WTC11 (cell line): ENCODE data around the gene ZNF442. TPM values are rescaled to one million over a fixed set of nuclear protein-coding genes. Genes with fewer than 3 reads are reported as not detected.

Source experiments
- ATAC-seq: fragments of 200-7000 bp; cut with Tn5 transposase; 2 replicates; pipeline ENCODE4 v1.10.0; 2021; ENCODE audit warnings: mild to moderate bottlenecking, moderate library complexity
- CTCF ChIA-PET: fragments of 300-600 bp; sonication (Branson Sonifier 250); formaldehyde crosslinking; loops from one replicate; lab custom pipeline; 2021; ENCODE audit warnings: antibody characterized with exemption; lab: Charles Lee
- POLR2A ChIA-PET: fragments of 350-600 bp; sonication (Branson Sonifier 250); formaldehyde crosslinking; loops from one replicate; lab custom pipeline; 2021; ENCODE audit warnings: antibody characterized with exemption; lab: Charles Lee
- DNase-seq: peaks from one replicate; pipeline ENCODE4 v3.0.0; 2021; ENCODE audit warnings: low spot score
- H3K27ac Mint-ChIP-seq: 2 replicates; pipeline ENCODE4 v1.8.0; 2021; ENCODE audit warnings: mixed read lengths
- H3K27me3 Mint-ChIP-seq: 2 replicates; pipeline ENCODE4 v1.8.0; 2021; ENCODE audit warnings: low read depth, mild to moderate bottlenecking, moderate library complexity, mixed read lengths
- H3K36me3 Mint-ChIP-seq: 2 replicates; pipeline ENCODE4 v1.8.0; 2021; ENCODE audit warnings: mixed read lengths
- H3K4me1 Mint-ChIP-seq: 2 replicates; pipeline ENCODE4 v1.8.0; 2022; ENCODE audit warnings: mixed read lengths
- H3K4me3 Mint-ChIP-seq: 2 replicates; pipeline ENCODE4 v1.8.0; 2021; ENCODE audit warnings: mild to moderate bottlenecking, moderate library complexity, mixed read lengths
- H3K9me3 Mint-ChIP-seq: 2 replicates; pipeline ENCODE4 v1.8.0; 2021; ENCODE audit warnings: mixed read lengths
- ATF2 ChIP-seq: sonication (generic); formaldehyde crosslinking; IDR thresholded peaks from 2 replicates; pipeline ENCODE4 v1.8.1; 2022; ENCODE audit warnings: low read depth, missing genetic modification reagents, borderline replicate concordance
- CBFB ChIP-seq: sonication (generic); formaldehyde crosslinking; IDR thresholded peaks from 2 replicates; pipeline ENCODE4 v1.8.1; 2022; ENCODE audit warnings: mild to moderate bottlenecking, low read depth, missing genetic modification reagents
- CREM ChIP-seq: sonication (generic); formaldehyde crosslinking; IDR thresholded peaks from 2 replicates; pipeline ENCODE4 v1.8.1; 2022; ENCODE audit warnings: mild to moderate bottlenecking, missing genetic modification reagents, moderate library complexity
- ERG ChIP-seq: fragments of 250-450 bp; sonication (Bioruptor Pico); IDR thresholded peaks from 2 replicates; pipeline ENCODE4 v1.8.0; 2021; ENCODE audit warnings: mild to moderate bottlenecking
- HMGA2 ChIP-seq: fragments of 250-450 bp; sonication (Bioruptor Pico); IDR thresholded peaks from 2 replicates; pipeline ENCODE4 v1.4.0; 2021; ENCODE audit warnings: mild to moderate bottlenecking, moderate library complexity
- NFE2L1 ChIP-seq: sonication (generic); formaldehyde crosslinking; IDR thresholded peaks from 2 replicates; pipeline ENCODE4 v1.8.1; 2023; ENCODE audit warnings: missing genetic modification reagents
- SOX15 ChIP-seq: fragments of 250-450 bp; sonication (Bioruptor Pico); IDR thresholded peaks from 2 replicates; pipeline ENCODE4 v1.9.0; 2021; ENCODE audit warnings: mild to moderate bottlenecking
- USF1 ChIP-seq: sonication (generic); formaldehyde crosslinking; IDR thresholded peaks from 2 replicates; pipeline ENCODE4 v1.8.0; 2022; ENCODE audit warnings: mild to moderate bottlenecking, missing genetic modification reagents
- ZNF121 ChIP-seq: sonication (generic); formaldehyde crosslinking; IDR thresholded peaks from 2 replicates; pipeline ENCODE4 v1.8.0; 2023; ENCODE audit warnings: missing genetic modification reagents
- ZNF396 ChIP-seq: fragments of 250-450 bp; sonication (Bioruptor Pico); IDR thresholded peaks from 2 replicates; pipeline ENCODE4 v1.8.0; 2021; ENCODE audit warnings: mild to moderate bottlenecking, moderate library complexity, borderline replicate concordance
- ZNF425 ChIP-seq: fragments of 250-450 bp; sonication (Bioruptor Pico); conservative IDR thresholded peaks from 2 replicates; pipeline ENCODE4 v1.9.0; 2021; ENCODE audit warnings: mild to moderate bottlenecking
- total RNA-seq: library from RNA; stranded (reverse); gene quantifications from 3 replicates; pipeline ENCODE4 v1.2.3, GENCODE V29; 2021
- TF ChIP-seq, protein P1 (sequence below): sonication (generic); formaldehyde crosslinking; IDR thresholded peaks from 2 replicates; pipeline ENCODE4 v1.8.0; 2022; ENCODE audit warnings: mild to moderate bottlenecking, missing genetic modification reagents
- TF ChIP-seq, protein P2 (sequence below): sonication (generic); formaldehyde crosslinking; IDR thresholded peaks from 2 replicates; pipeline ENCODE4 v1.8.1; 2023; ENCODE audit warnings: mild to moderate bottlenecking, missing genetic modification reagents

Gene ZNF442
- total RNA-seq, 1 experiment from 2014 or later: 1.9 TPM

DNA sequence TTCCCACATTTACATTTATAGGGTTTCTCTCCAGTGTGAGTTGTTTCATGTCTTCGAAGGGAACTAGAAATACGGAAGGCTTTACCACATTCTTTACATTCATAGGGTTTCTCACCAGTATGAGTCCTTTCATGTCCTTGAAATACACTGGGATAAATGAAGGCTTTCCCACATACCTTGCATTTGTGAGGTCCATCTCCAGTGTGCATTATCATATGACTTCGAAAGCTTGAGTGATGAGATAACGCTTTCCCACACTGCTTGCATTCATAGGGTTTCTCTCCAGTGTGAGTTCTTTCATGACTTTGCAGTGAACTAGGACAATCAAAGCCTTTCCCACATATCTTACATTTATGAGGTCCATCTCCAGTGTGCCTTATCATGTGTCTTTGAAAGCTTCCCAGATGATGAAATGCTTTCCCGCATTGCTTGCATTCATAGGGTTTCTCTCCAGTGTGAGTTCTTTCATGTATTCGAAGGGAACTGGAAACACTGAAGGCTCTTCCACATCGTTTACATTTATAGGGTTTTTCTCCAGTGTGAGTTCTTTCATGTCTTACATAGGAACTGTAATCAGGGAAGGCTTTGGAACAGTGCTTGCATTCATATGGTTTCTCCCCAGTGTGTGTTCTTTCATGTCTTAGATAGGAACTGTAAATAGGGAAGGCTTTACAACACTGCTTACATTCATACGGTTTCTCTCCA lies 15.1 kb downstream of the ZNF442 start (continued):
- TF ChIP-seq, protein P1, sequence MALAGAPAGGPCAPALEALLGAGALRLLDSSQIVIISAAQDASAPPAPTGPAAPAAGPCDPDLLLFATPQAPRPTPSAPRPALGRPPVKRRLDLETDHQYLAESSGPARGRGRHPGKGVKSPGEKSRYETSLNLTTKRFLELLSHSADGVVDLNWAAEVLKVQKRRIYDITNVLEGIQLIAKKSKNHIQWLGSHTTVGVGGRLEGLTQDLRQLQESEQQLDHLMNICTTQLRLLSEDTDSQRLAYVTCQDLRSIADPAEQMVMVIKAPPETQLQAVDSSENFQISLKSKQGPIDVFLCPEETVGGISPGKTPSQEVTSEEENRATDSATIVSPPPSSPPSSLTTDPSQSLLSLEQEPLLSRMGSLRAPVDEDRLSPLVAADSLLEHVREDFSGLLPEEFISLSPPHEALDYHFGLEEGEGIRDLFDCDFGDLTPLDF (CRISPR knock-in tag): no peak
- TF ChIP-seq SOX15 (no peak), NFE2L1 (CRISPR knock-in tag) (no peak)

DNA sequence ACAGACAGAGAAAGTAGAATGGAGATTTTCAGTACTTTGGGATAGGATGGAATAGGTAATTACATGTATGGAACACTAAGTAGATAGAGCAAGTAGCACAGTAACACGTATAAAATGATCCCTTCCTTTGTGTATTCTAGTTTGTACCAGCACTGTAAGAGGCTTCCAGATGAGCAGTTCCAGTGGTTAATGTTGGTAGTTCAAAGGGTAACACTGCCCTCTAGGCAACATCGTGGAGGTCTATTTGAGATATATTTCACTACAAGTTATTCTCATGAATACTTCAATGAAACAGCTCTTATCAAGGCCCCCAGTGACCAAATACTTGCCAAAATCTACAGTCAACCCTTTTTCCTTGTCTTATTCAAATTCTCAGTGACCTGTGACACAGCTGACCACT lies 18.6 kb downstream of the ZNF442 start:
- Mint-ChIP-seq H3K27ac (no peak overlapping the region), H3K36me3 (peaks cover 59% of the 10 kb centered on the region)

More for the DNA sequence above, 18.6 kb downstream of the ZNF442 start:
- H3K9me3 Mint-ChIP-seq: peaks cover 72% of the 10 kb centered on the region
- H3K27me3 Mint-ChIP-seq: peaks cover 11% of the 10 kb centered on the region
- DNase-seq (no peak), ATAC-seq (0 out of 2 replicates have a peak, but pooled peaks have one; percentile 36)
- no peak for TF ChIP-seq ZNF121
- no peak for TF ChIP-seq CREM (CRISPR knock-in tag)
- TF ChIP-seq, protein P2, sequence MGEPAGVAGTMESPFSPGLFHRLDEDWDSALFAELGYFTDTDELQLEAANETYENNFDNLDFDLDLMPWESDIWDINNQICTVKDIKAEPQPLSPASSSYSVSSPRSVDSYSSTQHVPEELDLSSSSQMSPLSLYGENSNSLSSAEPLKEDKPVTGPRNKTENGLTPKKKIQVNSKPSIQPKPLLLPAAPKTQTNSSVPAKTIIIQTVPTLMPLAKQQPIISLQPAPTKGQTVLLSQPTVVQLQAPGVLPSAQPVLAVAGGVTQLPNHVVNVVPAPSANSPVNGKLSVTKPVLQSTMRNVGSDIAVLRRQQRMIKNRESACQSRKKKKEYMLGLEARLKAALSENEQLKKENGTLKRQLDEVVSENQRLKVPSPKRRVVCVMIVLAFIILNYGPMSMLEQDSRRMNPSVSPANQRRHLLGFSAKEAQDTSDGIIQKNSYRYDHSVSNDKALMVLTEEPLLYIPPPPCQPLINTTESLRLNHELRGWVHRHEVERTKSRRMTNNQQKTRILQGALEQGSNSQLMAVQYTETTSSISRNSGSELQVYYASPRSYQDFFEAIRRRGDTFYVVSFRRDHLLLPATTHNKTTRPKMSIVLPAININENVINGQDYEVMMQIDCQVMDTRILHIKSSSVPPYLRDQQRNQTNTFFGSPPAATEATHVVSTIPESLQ (CRISPR knock-in tag): no peak
- TF ChIP-seq HMGA2: no peak
- no peak for TF ChIP-seq ZNF396 (CRISPR knock-in tag)
- no peak for TF ChIP-seq ZNF425 (CRISPR knock-in tag)
- no peak for TF ChIP-seq ERG (CRISPR knock-in tag)
- TF ChIP-seq CBFB (CRISPR knock-in tag): no peak
- no peak for TF ChIP-seq ATF2 (CRISPR knock-in tag)
- TF ChIP-seq USF1: no peak
- no peak overlapping the region for H3K4me3 Mint-ChIP-seq
- ChIA-PET POLR2A (no interaction called here), CTCF (interaction anchor here (1.0 kb wide), 1 partner anchor 19 kb away, joined by 3 read pairs; the partner anchor contains the start of gene ZNF442)
- H3K4me1 Mint-ChIP-seq: no peaks in the 10 kb centered on the region
